IMR-90 (cell line): ENCODE results near the gene ELP4. TPM values are rescaled to one million over a fixed set of nuclear protein-coding genes. Genes with fewer than 3 reads are reported as not detected.

Source experiments
- ATAC-seq: fragments of 200-7000 bp; cut with Tn5 transposase; 2 replicates; pipeline ENCODE4 v1.9.1; 2020; ENCODE audit warnings: low read depth, mild to moderate bottlenecking, moderate library complexity
- BruUV-seq: library from RNA; stranded (reverse); fragments of 400-500 nt; replicated peaks from 2 replicates; lab custom pipeline; 2021; lab: Mats Ljungman, UMichigan
- CTCF ChIA-PET: fragments of 300-600 bp; formaldehyde crosslinking; extraction: SDS; loops from one replicate; lab custom pipeline; 2021; ENCODE audit warnings: antibody characterized with exemption; lab: Yijun Ruan, JAX
- POLR2A ChIA-PET: fragments of 300-600 bp; sonication (Branson Sonifier 250); formaldehyde crosslinking; loops from one replicate; lab custom pipeline; 2022; ENCODE audit warnings: antibody characterized with exemption; ENCODE audit not compliant: unreplicated experiment; lab: Charles Lee
- DNase-seq: peaks from one replicate; pipeline ENCODE4 v3.0.0; 2013
- H2AFZ ChIP-seq: replicated peaks from 2 replicates; pipeline ENCODE3; 2013; ENCODE audit warnings: low read length, mild to moderate bottlenecking; ENCODE audit not compliant: poor library complexity
- H2AK5ac ChIP-seq: 2 replicates; pipeline ENCODE4 v1.6.1; 2013; ENCODE audit warnings: low read depth, low read length, inconsistent platforms
- H2AK9ac ChIP-seq: replicated peaks from 2 replicates; pipeline ENCODE3; 2013; ENCODE audit warnings: mild to moderate bottlenecking, low read depth, low read length, moderate library complexity; ENCODE audit not compliant: poor library complexity
- H2BK120ac ChIP-seq: 2 replicates; pipeline ENCODE4 v1.6.1; 2013; ENCODE audit warnings: low read depth, low read length, inconsistent platforms
- H2BK15ac ChIP-seq: 3 replicates; pipeline ENCODE4 v1.6.1; 2013; ENCODE audit warnings: low read depth, low read length, inconsistent platforms
- H2BK20ac ChIP-seq: 2 replicates; pipeline ENCODE4 v1.6.1; 2013; ENCODE audit warnings: low read depth, mild to moderate bottlenecking, inconsistent platforms, low read length, moderate library complexity
- H2BK5ac ChIP-seq: 2 replicates; pipeline ENCODE4 v1.6.1; 2013; ENCODE audit warnings: mild to moderate bottlenecking, low read depth, low read length, inconsistent platforms; ENCODE audit not compliant: poor library complexity, severe bottlenecking
- H3K14ac ChIP-seq: replicated peaks from 2 replicates; pipeline ENCODE4 v1.6.1; 2013; ENCODE audit warnings: low read depth, low read length, inconsistent platforms
- H3K18ac ChIP-seq: 2 replicates; pipeline ENCODE4 v1.6.1; 2013; ENCODE audit warnings: low read depth, low read length, control low read depth
- H3K23ac ChIP-seq: 2 replicates; pipeline ENCODE4 v1.6.1; 2013; ENCODE audit warnings: low read depth, low read length, inconsistent platforms
- H3K27ac ChIP-seq: 2 replicates; pipeline ENCODE4 v1.5.1; 2013; ENCODE audit warnings: mild to moderate bottlenecking, control low read depth, low read length; ENCODE audit not compliant: insufficient read depth
- H3K27me3 ChIP-seq: 2 replicates; pipeline ENCODE4 v1.6.1; 2013; ENCODE audit warnings: low read length; ENCODE audit not compliant: control insufficient read depth, insufficient read depth
- H3K36me3 ChIP-seq: 2 replicates; pipeline ENCODE4 v1.6.1; 2013; ENCODE audit warnings: low read length, mixed read lengths; ENCODE audit not compliant: control insufficient read depth, insufficient read depth
- H3K4ac ChIP-seq: 2 replicates; pipeline ENCODE4 v1.6.1; 2013; ENCODE audit warnings: low read depth, low read length, inconsistent platforms
- H3K4me1 ChIP-seq: 2 replicates; pipeline ENCODE4 v1.6.1; 2013; ENCODE audit warnings: low read length, mixed read lengths; ENCODE audit not compliant: control insufficient read depth, insufficient read depth
- H3K4me2 ChIP-seq: 2 replicates; pipeline ENCODE4 v1.6.1; 2013; ENCODE audit warnings: low read depth, mild to moderate bottlenecking, control low read depth, low read length, moderate library complexity
- H3K4me3 ChIP-seq: 2 replicates; pipeline ENCODE4 v1.5.1; 2013; ENCODE audit warnings: low read depth, mild to moderate bottlenecking, control low read depth, low read length, moderate library complexity; ENCODE audit not compliant: insufficient read depth
- H3K56ac ChIP-seq: 2 replicates; pipeline ENCODE4 v1.6.1; 2013; ENCODE audit warnings: low read length, inconsistent platforms; ENCODE audit not compliant: insufficient read depth; ENCODE audit errors: extremely low read depth
- H3K79me1 ChIP-seq, 2 experiments: 2 replicates each; pipeline ENCODE4 v1.6.1; 2013; ENCODE audit warnings: low read length in 2 of 2, inconsistent platforms in 1 of 2, low read depth in 1 of 2
- H3K9ac ChIP-seq: 2 replicates; pipeline ENCODE4 v1.6.1; 2013; ENCODE audit warnings: low read depth, low read length, control low read depth
- H3K9me1 ChIP-seq: 2 replicates; pipeline ENCODE4 v1.6.1; 2013; ENCODE audit warnings: low read length, inconsistent platforms; ENCODE audit not compliant: insufficient read depth
- H3K9me3 ChIP-seq: 2 replicates; pipeline ENCODE4 v1.6.1; 2013; ENCODE audit warnings: low read length; ENCODE audit not compliant: control insufficient read depth, insufficient read depth
- H4K20me1 ChIP-seq: 2 replicates; pipeline ENCODE4 v1.6.1; 2013; ENCODE audit warnings: low read length, inconsistent platforms; ENCODE audit not compliant: insufficient read depth
- H4K5ac ChIP-seq: 2 replicates; pipeline ENCODE4 v1.6.1; 2013; ENCODE audit warnings: mild to moderate bottlenecking, low read depth, low read length, control low read depth
- H4K8ac ChIP-seq, 2 experiments: 2 replicates each; pipeline ENCODE4 v1.6.1; 2013; ENCODE audit warnings: low read depth in 2 of 2, low read length in 2 of 2, control low read depth in 1 of 2, inconsistent platforms in 1 of 2
- H4K91ac ChIP-seq: 2 replicates; pipeline ENCODE4 v1.6.1; 2013; ENCODE audit warnings: low read depth, low read length, inconsistent platforms; ENCODE audit not compliant: insufficient read depth
- BHLHE40 ChIP-seq: fragments of 150-350 bp; IDR thresholded peaks from 2 replicates; pipeline ENCODE4 v1.6.1; 2016; ENCODE audit warnings: mild to moderate bottlenecking, low read depth, low read length
- CEBPB ChIP-seq: IDR thresholded peaks from 2 replicates; pipeline ENCODE4 v1.6.1; 2012; ENCODE audit warnings: low read depth, low read length, improper control_type of control experiment
- CHD1 ChIP-seq: IDR thresholded peaks from 2 replicates; pipeline ENCODE4 v1.6.1; 2012; ENCODE audit warnings: low read depth, low read length, improper control_type of control experiment
- CTCF ChIP-seq: conservative IDR thresholded peaks from 2 replicates; pipeline ENCODE4 v1.5.1; 2012; ENCODE audit warnings: mild to moderate bottlenecking, low read depth, low read length, improper control_type of control experiment
- ELK1 ChIP-seq: fragments of 150-350 bp; IDR thresholded peaks from 2 replicates; pipeline ENCODE4 v1.6.1; 2016; ENCODE audit warnings: low read depth, mild to moderate bottlenecking, low read length, moderate library complexity, borderline replicate concordance
- FOS ChIP-seq: fragments of 150-350 bp; IDR thresholded peaks from 2 replicates; pipeline ENCODE4 v1.6.1; 2016; ENCODE audit warnings: low read depth, low read length
- MAFK ChIP-seq: IDR thresholded peaks from 2 replicates; pipeline ENCODE4 v1.6.1; 2012; ENCODE audit warnings: low read depth, low read length, improper control_type of control experiment
- MAZ ChIP-seq: IDR thresholded peaks from 2 replicates; pipeline ENCODE4 v1.6.1; 2012; ENCODE audit warnings: low read depth, mild to moderate bottlenecking, low read length, improper control_type of control experiment, moderate library complexity, borderline replicate concordance
- MXI1 ChIP-seq: IDR thresholded peaks from 2 replicates; pipeline ENCODE4 v1.6.1; 2012; ENCODE audit warnings: low read depth, mild to moderate bottlenecking, low read length, moderate library complexity, borderline replicate concordance
- NFE2L2 ChIP-seq: fragments of 150-350 bp; IDR thresholded peaks from 2 replicates; pipeline ENCODE4 v1.6.1; 2016; ENCODE audit warnings: low read depth, mild to moderate bottlenecking, low read length
- POLR2A ChIP-seq: IDR thresholded peaks from 2 replicates; pipeline ENCODE4 v1.6.1; 2012; ENCODE audit warnings: mild to moderate bottlenecking, low read depth, low read length
- RAD21 ChIP-seq: IDR thresholded peaks from 2 replicates; pipeline ENCODE4 v1.6.1; 2012; ENCODE audit warnings: low read length, improper control_type of control experiment
- RCOR1 ChIP-seq: IDR thresholded peaks from 2 replicates; pipeline ENCODE4 v1.6.1; 2012; ENCODE audit warnings: mild to moderate bottlenecking, low read length, improper control_type of control experiment; ENCODE audit not compliant: insufficient replicate concordance
- RFX5 ChIP-seq: IDR thresholded peaks from 2 replicates; pipeline ENCODE4 v1.8.0; 2012; ENCODE audit warnings: low read depth, mild to moderate bottlenecking, low read length, moderate library complexity
- SMC3 ChIP-seq: fragments of 150-350 bp; IDR thresholded peaks from 2 replicates; pipeline ENCODE4 v1.6.1; 2016; ENCODE audit warnings: low read depth, mild to moderate bottlenecking, antibody characterized with exemption, low read length, moderate library complexity
- USF2 ChIP-seq: fragments of 150-350 bp; IDR thresholded peaks from 2 replicates; pipeline ENCODE4 v1.6.1; 2017; ENCODE audit warnings: mild to moderate bottlenecking, antibody characterized with exemption, low read length, low read depth
- WGBS, 2 experiments: methylation state at CpG; one replicate each; pipeline versions ENCODE4 v1.1.5 to v1.1.7; 2013; ENCODE audit warnings: missing lambda C conversion rate in 2 of 2; ENCODE audit not compliant: insufficient read length in 1 of 2; ENCODE audit errors: extremely low coverage in 2 of 2; 5-methylcytosine and 5-hydroxymethylcytosine counted together
- dilution Hi-C: fragments of 300-500 bp; cut with HindIII; formaldehyde crosslinking; loops from one replicate; pipeline ENCODE4 v1.14.3; 2018; ENCODE audit warnings: low sequenced_read_pairs; ENCODE audit not compliant: unreplicated experiment
- in situ Hi-C: fragments of 300-500 bp; cut with MboI; formaldehyde crosslinking; loops from 3 replicates; pipeline ENCODE4 v1.14.3; 2019; ENCODE audit warnings: low sequenced_read_pairs, inconsistent platforms, mixed read lengths
- intact Hi-C: fragments of 100-400 bp; cut with micrococcal nuclease; formaldehyde crosslinking; loops from 2 replicates; pipeline ENCODE4 v1.10.0; 2022
- polyA plus RNA-seq, 3 experiments: library from polyadenylated mRNA; depleted of rRNA; stranded (reverse); fragments of >200 nt; gene quantifications; 2 replicates each; pipeline ENCODE4 v1.2.3, GENCODE V29; 2012; ENCODE audit warnings: low replicate concordance in 1 of 3
- total RNA-seq: library from RNA; depleted of rRNA; stranded (reverse); fragments of >200 nt; gene quantifications from 2 replicates; pipeline ENCODE4 v1.2.3, GENCODE V29; 2012

Gene ELP4
- total and polyA plus RNA-seq, 2 of the 4 experiments (the other 2 are of a cell fraction), result 8.4 to 20.4 TPM

- no peak overlapping the region for H2AK9ac ChIP-seq
- in situ Hi-C loops, result no loop called here
- no peaks in the 10 kb centered on the region for H3K36me3 ChIP-seq
- ATAC-seq (no peak), DNase-seq (peak; percentile 67)
- H2BK5ac ChIP-seq, result no peak overlapping the region
- H3K9me3 ChIP-seq, result no peaks in the 10 kb centered on the region
- no TSS peak for BruUV-seq
- H3K4me3 ChIP-seq, result no peak overlapping the region
- no peak overlapping the region for H3K14ac ChIP-seq
- H3K27ac ChIP-seq, result no peak overlapping the region
- H3K9ac ChIP-seq, result no peak overlapping the region
- no peak overlapping the region for H3K4me2 ChIP-seq
- no peak overlapping the region for H2BK15ac ChIP-seq
- no peaks in the 10 kb centered on the region for H3K27me3 ChIP-seq
- no peaks in the 10 kb centered on the region for H3K79me1 ChIP-seq
- H3K23ac ChIP-seq, result no peak overlapping the region
- H4K5ac ChIP-seq, result no peak overlapping the region
- intact Hi-C loops, result no loop called here
- no peak overlapping the region for H4K8ac ChIP-seq
- no peak overlapping the region for H2BK20ac ChIP-seq
- H3K9me1 ChIP-seq, result no peaks in the 10 kb centered on the region
- WGBS, 2 experiments, result no CpG with 5 or more reads among the region's 1 CpG
- H4K91ac ChIP-seq, result no peak overlapping the region
- TF ChIP-seq MAFK, result no peak
- no peak for TF ChIP-seq NFE2L2
- no peak for TF ChIP-seq ELK1
- TF ChIP-seq CEBPB, result no peak
- TF ChIP-seq MXI1, result no peak
- no peak for TF ChIP-seq POLR2A
- no peak for TF ChIP-seq FOS
- no peak for TF ChIP-seq RFX5
- no peak for TF ChIP-seq BHLHE40
- no peak for TF ChIP-seq RCOR1
- TF ChIP-seq SMC3, result no peak
- TF ChIP-seq MAZ, result no peak
- no peak for TF ChIP-seq CTCF
- no peak for TF ChIP-seq CHD1
- no peak for TF ChIP-seq RAD21
- no peak for TF ChIP-seq USF2
- H3K4me1 ChIP-seq, result no peaks in the 10 kb centered on the region
- no peak overlapping the region for H3K18ac ChIP-seq
- no peaks in the 10 kb centered on the region for H4K20me1 ChIP-seq
- H2AK5ac ChIP-seq, result no peak overlapping the region
- H3K4ac ChIP-seq, result no peak overlapping the region
- dilution Hi-C loops, result no loop called here
- POLR2A ChIA-PET, result no interaction called here
- H3K56ac ChIP-seq, result no peak overlapping the region
- no peak overlapping the region for H2AFZ ChIP-seq
- CTCF ChIA-PET, result no interaction called here
- no peak overlapping the region for H2BK120ac ChIP-seq
These were observed 134.3 kb downstream of the ELP4 start for GRCh38 chr11:31643857-31644256.
